GM18511 (cell line): ENCODE results near the gene GRB10.
A peak's percentile ranks its signal among the peaks of the same experiment; 100 is the strongest.

Source experiments
- ATAC-seq: cut with Tn5 transposase; IDR thresholded peaks from one replicate; pipeline ENCODE4 v1.9.1; 2021; ENCODE audit warnings: mild to moderate bottlenecking, moderate library complexity; ENCODE audit not compliant: unreplicated experiment

Gene GRB10

DNA sequence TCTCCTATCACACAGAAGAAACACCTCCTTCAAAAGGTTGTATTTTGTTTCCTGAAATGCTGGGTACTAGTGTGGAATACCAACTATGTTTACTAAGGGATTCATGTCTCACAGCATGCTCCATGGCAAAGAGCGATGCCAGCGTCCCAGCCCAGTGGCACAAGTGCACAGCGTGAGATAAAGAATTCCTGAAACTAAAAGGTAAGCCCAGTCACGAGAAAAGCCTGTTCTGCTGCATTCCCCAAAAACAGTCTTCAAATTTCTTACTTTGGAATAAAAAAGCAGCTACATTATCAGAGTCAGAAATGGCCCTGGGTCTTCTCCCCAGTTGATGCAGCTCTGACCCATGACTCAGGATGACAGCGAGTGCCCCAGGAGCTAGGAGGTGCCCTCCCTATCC lies 164.4 kb downstream of the GRB10 start:
- ATAC-seq: no peak

DNA sequence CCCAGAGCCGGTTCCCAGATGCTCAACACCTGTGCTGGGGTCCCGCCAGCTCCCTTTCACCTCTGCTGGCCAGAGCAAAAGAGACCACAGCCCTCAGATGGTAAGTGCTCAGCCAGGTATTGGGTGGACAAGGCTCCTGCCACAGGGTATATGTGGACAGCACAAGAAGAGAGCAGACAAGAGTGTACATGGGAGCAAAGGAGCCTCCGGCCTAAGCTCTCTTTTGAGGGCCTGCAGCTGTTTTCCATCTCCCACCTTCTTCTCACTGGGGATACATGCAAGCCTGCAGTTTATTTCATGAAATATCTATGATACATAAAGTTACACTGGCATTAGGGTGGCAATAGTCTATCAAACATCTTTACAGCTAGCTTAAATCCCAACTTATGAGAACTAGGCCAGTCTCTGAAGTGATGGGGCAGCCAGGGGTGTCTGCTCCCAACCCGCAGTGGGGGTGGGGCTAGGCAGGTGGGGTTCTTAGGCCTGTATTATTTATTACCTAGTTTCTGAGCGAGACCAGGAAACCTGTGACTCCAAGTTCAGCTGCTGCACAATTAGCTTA lies 167.1 kb downstream of the GRB10 start:
- no peak for ATAC-seq

DNA sequence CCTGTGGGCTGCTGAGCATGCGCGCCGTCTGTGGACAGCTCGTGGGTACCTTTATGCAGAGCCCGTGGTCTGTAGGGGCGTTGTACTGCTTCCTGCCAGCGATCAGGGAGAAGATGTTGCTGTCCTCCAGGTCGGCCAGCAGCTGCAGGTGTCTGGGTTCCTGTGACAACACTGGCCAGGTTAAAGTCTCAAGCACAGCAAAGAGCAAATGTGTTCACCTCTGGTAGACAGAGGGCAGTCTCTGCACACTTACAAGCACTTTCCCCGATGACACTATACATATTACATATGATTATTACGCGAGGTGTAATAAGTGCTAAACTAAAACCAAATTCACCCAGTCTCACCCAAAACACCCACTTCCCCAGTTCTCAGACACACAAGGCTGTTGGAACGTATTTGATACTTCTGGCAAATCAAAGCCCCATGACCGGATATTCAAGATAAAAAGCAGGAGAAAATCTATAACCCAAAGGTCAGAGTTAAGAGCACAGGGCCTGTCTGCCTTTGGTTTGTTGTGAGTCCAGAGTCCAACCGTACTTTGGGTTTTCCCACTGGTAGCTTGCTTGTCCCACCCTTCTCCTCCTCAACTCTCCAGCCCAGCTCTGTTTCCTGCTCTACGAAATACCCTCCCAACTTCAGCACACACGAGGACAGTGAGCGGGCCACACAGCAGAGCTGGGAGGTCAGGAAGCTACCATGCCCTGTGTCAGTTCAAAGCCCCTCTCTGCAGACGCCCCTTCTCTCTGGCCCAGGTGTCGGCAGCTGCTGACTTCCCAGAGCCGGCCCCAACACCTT lies 167.8 kb downstream of the GRB10 start:
- no peak for ATAC-seq

DNA sequence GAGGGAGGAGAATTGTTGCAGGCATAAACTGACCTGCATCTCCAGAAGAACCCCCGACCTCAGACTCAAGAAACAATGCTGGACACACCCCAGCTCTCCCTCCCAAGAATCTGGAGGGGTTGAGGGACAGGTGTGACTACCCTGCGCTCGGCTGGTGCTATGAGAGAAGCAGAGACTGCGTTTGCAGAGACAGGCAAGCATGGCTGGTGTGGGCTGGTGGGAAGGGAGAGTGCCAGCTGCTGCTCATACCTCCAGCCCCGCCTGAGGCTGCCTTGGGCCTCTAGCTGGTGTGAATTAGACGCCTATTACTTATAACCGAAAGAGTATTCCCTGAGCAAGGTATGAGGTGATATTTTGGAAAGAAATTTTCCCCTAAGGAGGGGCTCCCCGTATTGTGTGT lies 169.2 kb downstream of the GRB10 start:
- ATAC-seq: no peak

DNA sequence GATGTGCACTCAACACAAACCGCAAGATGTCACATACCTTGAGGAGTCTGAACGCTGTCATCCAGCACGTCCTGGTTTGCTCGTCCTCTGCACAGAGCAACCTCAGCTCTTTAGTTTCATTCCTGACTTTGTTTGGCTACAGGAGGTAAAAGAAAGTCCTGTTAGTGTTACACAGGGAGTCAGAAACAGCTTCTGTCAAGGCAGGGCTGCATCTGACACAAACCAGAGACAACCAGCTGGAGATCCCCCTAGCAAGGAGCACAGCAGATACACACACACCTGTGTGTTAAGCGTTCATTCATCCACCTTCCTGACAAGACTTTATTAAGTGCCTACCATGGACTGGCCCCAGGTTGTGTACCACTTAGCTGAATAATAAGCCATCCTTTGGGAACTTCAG lies 170.0 kb downstream of the GRB10 start:
- no peak for ATAC-seq

DNA sequence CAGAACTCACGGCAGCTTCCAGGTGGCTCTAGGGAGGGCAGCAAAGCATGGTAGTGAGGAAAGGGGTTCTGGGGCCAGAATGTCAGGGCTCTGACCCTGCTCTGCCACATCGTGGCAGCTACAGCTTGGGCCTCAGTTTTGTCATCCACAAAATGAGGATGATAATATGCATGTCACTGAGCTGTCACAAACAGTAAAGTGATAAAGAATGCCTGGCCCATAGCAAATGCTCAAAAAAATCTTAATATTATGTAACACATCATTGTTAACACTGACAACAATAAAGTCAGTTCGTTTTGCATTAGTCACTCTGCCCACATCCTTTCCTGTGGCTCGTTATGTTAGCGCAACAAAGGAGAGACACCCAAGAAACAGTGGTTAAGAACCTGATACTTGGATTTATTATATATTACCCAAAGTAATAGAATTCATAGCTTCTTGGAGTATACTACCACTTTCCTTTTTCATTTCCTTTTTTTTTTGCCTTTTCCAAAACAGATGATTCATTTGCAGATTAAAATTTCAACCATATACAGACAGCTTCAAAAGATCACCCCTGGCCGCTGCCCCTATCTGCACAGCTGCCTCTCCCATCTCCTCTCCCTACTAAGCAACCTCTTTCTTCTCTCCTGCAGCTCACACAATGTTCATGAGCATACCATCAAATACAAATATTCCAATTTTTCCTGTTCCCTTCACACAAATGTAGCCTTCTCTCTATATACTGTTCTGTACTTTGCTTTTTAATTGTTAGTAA lies 172.0 kb downstream of the GRB10 start:
- peak; percentile 81 for ATAC-seq

DNA sequence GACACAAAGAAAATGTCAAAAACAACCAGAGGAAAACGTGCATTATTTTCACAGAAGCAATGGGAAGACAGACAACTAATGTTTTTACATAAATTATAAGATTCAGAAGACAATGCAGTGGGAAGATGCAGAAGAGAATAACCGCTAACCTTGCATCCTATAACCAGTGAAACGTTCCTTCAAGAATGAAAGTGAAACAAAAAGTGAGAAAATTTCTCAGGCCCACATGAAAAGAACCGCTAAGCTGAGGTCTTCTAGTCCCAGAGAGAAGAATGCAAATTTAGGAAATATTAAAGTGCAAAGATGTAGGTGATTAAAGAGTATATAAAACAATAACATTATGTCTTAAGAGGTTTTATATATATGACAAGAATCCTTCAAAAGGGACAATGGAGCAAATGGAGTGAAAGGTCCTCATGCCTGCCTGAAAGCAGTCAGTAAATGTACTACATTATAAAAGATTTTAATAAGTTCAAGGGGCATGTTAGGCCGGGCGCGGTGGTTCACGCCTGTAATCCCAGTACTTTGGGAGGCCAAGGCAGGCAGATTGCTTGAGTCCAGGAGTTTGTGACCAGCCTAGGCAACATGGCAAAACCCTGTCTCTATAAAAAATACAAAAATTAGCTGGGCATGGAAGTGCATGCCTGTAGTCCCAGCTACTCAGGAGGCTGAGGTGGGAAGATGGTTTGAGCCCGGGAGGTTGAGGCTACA lies 174.3 kb downstream of the GRB10 start:
- ATAC-seq: no peak

DNA sequence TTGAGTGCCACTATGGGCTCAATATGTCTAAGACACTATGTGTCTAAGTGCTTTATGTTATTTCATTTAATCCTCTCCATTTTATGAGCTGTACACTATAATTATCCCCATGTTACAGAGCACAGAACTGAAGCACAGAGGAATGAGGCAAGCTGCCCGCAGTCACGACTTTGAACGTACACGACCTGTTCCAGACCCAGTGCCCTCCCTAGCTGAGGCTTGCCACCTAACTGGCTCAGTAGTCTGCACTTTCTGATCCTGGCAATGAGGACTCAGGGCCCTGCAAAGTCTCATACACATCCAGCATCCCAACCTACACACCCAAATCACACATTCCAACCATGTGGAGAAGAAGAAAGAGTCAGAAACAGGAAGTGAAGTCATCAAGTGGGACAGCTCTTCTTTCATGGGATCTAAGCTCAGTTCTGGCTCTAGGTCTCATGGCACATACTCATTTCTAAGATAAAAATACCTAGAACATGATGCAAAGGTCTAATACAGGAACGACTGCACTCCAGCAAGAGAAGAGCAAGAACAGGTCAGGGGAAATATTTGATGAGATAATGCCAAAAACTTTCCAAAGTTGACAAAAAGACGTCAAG lies 175.1 kb downstream of the GRB10 start:
- no peak for ATAC-seq

DNA sequence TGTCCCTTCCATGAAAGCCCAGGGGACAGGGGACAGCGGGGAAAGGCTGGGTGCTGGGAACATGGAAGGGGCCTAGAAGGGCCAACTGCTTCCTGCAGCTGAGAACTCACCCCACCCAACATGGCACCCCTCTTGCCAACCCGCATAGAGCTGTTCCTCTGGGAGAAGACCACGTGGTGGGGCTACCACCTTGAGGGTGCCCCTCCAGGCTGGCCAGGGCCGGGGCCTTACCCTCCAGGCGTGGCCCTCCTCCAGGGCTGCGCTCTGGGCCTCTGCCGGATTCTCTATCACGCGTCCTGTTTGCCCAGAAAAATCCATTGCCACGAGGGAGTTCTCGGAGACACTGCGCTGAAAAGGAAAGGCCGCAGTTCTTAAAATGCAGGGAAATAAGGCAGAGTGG lies 177.6 kb downstream of the GRB10 start:
- ATAC-seq: no peak

DNA sequence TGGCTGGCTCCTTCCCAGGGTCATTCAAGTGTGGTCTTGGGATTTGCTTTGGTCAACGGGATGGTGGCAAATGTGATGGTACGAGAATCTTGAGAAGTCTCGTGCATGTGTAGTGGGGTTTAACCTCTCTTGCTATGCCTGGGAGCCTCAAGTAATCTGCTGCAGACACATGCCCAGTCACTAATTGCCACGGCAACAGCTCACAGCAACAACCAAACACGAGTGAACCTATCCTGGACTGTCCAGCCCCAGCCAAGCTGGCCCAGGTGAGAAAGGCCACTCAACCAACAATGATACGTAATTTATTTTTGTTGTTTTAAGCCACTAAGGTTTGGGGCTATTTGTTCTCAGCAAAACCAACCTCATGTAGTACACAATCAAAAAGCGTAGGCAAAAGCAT lies 179.4 kb downstream of the GRB10 start:
- no peak for ATAC-seq

DNA sequence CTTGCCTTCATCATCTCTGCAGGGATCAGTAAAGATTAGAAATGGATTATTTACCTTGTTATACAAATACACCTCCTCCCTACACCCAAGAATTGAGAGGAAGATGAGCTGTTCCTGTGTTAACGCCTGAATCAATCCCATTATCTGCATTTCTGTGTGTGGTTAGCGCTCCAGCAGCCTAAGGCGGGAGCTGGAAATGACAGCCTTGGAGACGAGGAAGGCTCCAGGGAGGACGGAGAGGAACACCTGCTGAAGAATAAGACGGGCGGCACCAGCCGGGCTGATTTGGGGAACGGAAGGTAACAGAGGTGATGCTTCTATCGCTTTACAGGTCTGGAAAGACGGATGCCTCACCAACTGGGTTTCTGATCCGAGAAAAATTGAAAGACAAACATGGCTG lies 183.3 kb downstream of the GRB10 start:
- no peak for ATAC-seq

DNA sequence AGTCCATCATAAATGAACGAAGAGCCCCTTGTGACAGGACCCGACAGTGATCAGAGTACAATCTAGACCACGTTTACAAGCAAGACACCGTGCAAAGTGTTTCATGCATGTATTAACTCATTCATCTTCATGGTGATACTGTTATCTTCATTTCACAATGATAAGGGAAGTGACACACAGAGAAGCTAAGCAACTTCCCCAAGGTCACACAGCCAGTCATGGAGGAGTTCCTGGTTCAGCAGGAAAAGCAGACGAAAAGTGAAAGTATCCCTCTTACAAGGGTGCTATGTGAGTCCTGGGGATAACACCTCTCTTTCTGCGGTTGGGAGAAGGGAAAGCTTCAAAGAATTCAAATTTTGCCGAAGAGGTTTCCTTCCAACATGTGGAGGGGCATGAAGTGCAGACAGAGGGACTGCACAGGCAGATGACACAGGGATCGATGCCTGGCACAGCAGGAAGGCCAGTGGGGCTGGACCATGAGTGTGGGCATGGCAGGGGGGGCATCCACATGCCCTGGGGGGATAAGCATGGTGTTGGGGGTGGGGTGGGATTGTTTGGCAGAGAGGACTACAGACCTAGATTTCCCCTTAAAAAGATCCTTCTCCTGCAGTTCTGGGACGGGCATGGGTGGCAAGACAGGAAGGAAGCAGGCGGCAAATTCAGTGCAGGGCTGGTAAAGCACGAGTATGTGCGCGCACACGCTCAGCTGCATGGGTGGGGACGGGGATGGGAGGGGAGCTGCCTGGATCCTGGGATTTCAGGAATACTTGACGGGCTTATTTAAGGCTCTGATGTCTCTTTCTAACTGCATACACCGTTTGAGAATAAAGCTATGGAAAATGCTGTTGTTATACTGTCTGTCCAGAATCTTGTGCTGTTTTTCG lies 184.0 kb downstream of the GRB10 start:
- ATAC-seq: no peak

DNA sequence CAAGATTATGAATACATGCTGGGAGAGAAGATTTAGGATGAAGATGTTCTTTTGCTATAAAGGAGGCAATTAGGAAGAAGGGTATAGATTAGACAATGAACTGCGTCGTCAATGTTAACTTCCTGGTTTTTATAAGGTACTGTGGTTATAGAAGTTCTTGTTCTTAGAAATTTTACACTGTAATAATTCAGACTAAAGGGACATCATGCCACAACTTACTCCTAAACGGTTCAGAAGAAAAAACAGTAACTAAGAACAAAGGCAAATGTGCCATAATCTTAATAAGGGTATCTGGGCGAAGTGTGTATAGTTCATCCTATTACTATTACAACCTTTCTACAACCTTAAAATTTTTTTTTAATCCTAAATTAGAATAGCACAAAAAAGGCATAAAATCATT lies 186.2 kb downstream of the GRB10 start:
- no peak for ATAC-seq

DNA sequence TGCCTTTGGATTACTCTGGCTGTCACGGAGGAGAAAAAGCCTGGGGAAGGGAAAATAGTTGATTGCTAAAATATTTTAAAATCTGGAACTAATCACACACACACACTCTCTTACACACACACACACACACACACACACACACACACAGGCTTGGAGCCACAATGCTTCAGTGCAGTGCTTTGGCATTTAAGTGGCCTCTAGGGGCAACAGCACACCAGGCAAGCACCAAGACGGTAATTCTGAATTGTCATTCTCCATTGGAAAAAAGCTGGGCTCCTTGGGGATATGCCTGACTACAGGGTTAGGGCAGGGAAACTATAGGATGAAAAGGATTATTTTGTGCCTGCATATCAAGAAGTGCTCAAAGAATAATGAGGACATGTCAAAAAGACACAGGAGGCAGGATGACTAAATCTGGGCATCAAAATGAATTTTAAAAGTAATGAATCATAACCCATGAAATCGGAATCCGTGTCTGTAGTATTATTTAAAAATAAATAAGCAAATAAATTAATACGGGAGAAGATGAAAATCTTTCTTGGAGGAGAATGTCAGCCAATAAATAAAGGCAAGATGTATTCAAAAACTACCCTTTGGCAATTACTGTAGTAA lies 187.1 kb downstream of the GRB10 start:
- peak; percentile 21 for ATAC-seq

DNA sequence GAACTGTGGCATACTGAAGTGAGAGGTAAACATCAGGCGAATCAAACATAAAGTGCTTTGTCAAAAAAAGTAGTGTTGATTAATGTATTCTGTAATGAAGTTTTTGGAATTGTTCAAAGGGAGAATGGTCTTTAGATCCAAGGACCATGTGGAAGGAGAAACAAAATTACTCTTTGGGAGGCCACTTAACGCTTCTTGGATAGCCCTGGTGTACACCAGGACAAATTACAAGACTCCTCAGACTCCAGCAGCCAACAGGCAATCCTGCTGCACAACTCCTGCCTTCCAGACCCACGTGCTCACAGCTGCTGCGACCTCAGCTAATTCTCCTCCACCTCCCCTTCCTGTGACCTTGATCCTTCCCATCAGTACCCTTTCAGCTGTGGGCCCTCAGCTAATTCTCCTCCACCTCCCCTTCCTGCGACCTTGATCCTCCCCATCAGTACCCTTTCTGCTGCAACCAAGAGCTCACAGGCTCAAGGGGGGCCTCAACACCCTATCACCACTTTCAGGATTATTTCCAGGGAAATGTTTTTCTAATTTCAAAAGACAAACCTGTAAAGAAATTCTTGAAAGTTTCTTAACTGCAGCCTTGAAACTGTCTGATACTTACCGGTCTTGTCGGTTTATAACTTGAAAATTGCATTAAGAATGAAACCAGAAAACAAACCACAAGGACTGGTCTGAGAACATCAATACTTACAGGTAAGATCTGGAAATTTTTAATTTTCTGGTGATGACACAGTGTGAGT lies 187.8 kb downstream of the GRB10 start:
- peak; percentile 56 for ATAC-seq

DNA sequence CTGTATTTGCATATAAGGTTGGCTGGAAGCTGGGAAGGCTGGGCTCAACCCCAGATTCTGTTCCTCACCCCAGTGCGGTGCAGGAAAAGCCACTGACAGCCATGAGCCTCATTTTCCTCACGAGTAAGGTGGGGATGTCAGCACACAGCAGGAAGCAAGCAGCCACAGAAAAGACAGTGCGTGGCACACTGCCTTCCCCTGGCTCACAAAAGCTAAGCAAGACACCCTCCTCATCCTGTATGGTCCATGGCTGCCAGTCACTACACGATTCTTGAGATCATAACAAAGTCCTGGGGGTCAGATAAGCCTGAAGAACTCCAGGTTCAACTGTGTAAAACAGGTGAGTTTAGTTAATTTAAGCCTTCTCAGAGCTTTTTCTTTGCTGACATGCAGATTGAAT lies 188.6 kb downstream of the GRB10 start:
- no peak for ATAC-seq

DNA sequence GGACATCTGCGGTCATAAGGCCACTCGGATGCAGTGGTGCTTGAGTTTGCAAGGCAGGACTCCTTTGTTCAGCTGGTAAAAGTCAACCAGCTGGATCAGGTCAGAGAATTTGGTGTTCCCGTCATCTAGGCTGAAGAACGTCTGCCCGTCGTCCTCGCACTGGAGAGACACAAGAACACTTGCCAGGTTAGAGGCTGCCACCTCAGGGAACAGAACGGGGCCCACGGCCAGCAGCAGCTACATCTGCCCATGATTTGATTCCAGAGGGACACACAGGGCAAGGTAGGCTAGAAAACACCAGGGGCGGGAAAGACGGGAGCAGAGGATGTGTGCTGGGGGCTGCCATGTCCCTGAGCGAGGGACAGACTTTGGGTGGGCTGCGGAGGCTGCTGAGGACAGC lies 189.8 kb downstream of the GRB10 start:
- no peak for ATAC-seq

DNA sequence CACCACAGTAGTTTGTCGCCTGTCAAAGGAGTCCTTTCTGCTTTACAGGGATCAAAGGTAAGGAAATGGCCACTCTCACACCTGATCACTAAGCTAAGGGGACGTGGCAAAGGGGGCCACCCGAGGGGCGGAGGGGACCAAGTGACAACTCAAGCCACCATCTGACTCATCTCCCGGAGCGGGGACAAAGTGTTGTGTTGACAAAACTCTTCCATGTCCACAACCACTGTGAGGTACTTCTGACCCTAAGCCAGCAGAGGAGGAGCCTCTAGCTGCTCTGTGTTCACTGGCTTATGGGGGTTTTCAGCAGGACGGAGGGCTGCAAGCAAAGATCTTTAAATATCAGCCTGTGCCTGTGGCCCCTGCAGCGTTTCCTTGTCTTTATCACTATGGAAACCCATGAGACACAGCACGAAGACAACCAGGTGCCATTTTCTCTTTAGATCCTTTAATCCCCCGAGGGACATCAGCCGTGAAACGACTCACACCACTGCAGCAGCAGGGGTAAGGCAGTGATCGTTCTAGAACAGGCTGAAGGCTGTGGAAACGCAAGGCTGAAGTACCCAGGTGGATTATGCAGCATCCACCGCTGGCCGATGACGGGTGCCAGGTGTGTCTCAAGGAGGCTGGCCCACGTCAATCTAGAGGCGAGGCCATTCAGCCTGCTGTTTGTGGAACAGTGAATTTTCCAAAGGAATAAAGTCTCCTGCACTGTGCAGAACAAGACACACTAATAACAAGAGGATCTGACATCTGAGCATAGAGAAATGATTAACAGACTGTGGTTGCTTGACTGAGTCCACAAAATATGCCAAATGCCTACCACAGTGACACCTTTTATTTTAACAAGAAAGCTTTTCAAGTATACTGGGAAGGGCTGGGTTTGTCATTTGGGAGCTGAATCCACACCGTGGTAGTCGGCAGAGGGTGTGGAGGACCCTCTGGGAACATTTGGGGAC lies 190.9 kb downstream of the GRB10 start:
- peak; percentile 69 for ATAC-seq
